Muscle layer of duodenum (tissue), 2 donors: ENCODE data around the gene OGN.

Source experiments
- H3K27ac ChIP-seq: one replicate; pipeline ENCODE4 v1.7.0; 2013; ENCODE audit warnings: mild to moderate bottlenecking, low read length
- H3K27me3 ChIP-seq: one replicate; pipeline ENCODE4 v1.7.0; 2013; ENCODE audit warnings: low read depth, mild to moderate bottlenecking, control low read depth, low read length
- H3K36me3 ChIP-seq, 2 donors: one replicate each; pipeline ENCODE4 v1.7.0; 2013; ENCODE audit warnings: low read length in 2 of 2, control low read depth in 1 of 2, mild to moderate bottlenecking in 1 of 2; ENCODE audit not compliant: insufficient read depth in 2 of 2, control insufficient read depth in 1 of 2
- H3K4me1 ChIP-seq, 2 donors: one replicate each; pipeline ENCODE4 v1.7.0; 2013; ENCODE audit warnings: low read length in 2 of 2, mild to moderate bottlenecking in 2 of 2, control low read depth in 1 of 2, moderate library complexity in 1 of 2; ENCODE audit not compliant: insufficient read depth in 2 of 2, control insufficient read depth in 1 of 2
- H3K4me3 ChIP-seq, 2 donors: one replicate each; pipeline ENCODE4 v1.7.0; 2013; ENCODE audit warnings: low read length in 2 of 2, low read depth in 1 of 2, mild to moderate bottlenecking in 1 of 2
- H3K9me3 ChIP-seq, 2 donors: one replicate each; pipeline ENCODE4 v1.7.0; 2013; ENCODE audit warnings: low read length in 2 of 2, control low read depth in 1 of 2, mild to moderate bottlenecking in 1 of 2; ENCODE audit not compliant: control insufficient read depth in 1 of 2
- donor health status: healthy.

The OGN gene

GRCh38 chr9:92378865-92379560 lies 25.4 kb downstream of the OGN start:
- Histone ChIP-seq H3K4me3 (no peak overlapping the region), H3K27me3 (no peaks in the 10 kb centered on the region), H3K4me1 (no peaks in the 10 kb centered on the region), H3K27ac (no peak overlapping the region), H3K36me3 (no peaks in the 10 kb centered on the region), H3K9me3 (no peaks in the 10 kb centered on the region)

- Histone ChIP-seq H3K4me3 (no peak overlapping the region), H3K9me3 (no peaks in the 10 kb centered on the region), H3K36me3 (no peaks in the 10 kb centered on the region), H3K4me1 (no peaks in the 10 kb centered on the region), H3K27ac (no peak overlapping the region), H3K27me3 (no peaks in the 10 kb centered on the region)
Measured at GRCh38 chr9:92377876-92378275, 26.5 kb downstream of the OGN start.

- H3K9me3 ChIP-seq = no peaks in the 10 kb centered on the region
- no peaks in the 10 kb centered on the region for H3K27me3 ChIP-seq
- no peaks in the 10 kb centered on the region for H3K4me1 ChIP-seq
- H3K36me3 ChIP-seq = no peaks in the 10 kb centered on the region
- H3K27ac ChIP-seq = no peak overlapping the region
- H3K4me3 ChIP-seq = no peak overlapping the region
Measured at GRCh38 chr9:92373167-92373566, 31.2 kb downstream of the OGN start.

- Histone ChIP-seq H3K9me3 (no peaks in the 10 kb centered on the region), H3K4me3 (no peak overlapping the region)
Measured at GRCh38 chr9:92369075-92369474, 35.3 kb downstream of the OGN start.

GRCh38 chr9:92360083-92360482 lies 44.3 kb downstream of the OGN start:
- Histone ChIP-seq H3K9me3 (peaks cover 0 to 8% of the 10 kb centered on the region in 2 donors), H3K36me3 (no peaks in the 10 kb centered on the region), H3K4me1 (no peaks in the 10 kb centered on the region), H3K27me3 (no peaks in the 10 kb centered on the region), H3K27ac (no peak overlapping the region), H3K4me3 (no peak overlapping the region)

More at GRCh38 chr9:92369075-92369474, 35.3 kb downstream of the OGN start:
- H3K27ac ChIP-seq = no peak overlapping the region
- H3K4me1 ChIP-seq = no peaks in the 10 kb centered on the region
- no peaks in the 10 kb centered on the region for H3K27me3 ChIP-seq
- no peaks in the 10 kb centered on the region for H3K36me3 ChIP-seq

GRCh38 chr9:92359394-92359995 lies 44.9 kb downstream of the OGN start:
- H3K36me3 ChIP-seq = no peaks in the 10 kb centered on the region
- peaks cover 0 to 8% of the 10 kb centered on the region in 2 donors for H3K9me3 ChIP-seq
- H3K4me1 ChIP-seq = no peaks in the 10 kb centered on the region
- H3K4me3 ChIP-seq = no peak overlapping the region
- no peaks in the 10 kb centered on the region for H3K27me3 ChIP-seq
- no peak overlapping the region for H3K27ac ChIP-seq

- no peak overlapping the region for H3K4me3 ChIP-seq
- H3K27ac ChIP-seq = no peak overlapping the region
- H3K4me1 ChIP-seq = peaks cover 0 to 4% of the 10 kb centered on the region in 2 donors
- peaks cover 0 to 8% of the 10 kb centered on the region in 2 donors for H3K9me3 ChIP-seq
- H3K36me3 ChIP-seq = no peaks in the 10 kb centered on the region
- no peaks in the 10 kb centered on the region for H3K27me3 ChIP-seq
Measured at GRCh38 chr9:92353051-92353450, 51.3 kb downstream of the OGN start.

- no peak overlapping the region for H3K27ac ChIP-seq
- H3K4me3 ChIP-seq = no peak overlapping the region
- peaks cover 0 to 2% of the 10 kb centered on the region in 2 donors for H3K9me3 ChIP-seq
- peaks cover 0 to 4% of the 10 kb centered on the region in 2 donors for H3K4me1 ChIP-seq
- H3K36me3 ChIP-seq = no peaks in the 10 kb centered on the region
- H3K27me3 ChIP-seq = no peaks in the 10 kb centered on the region
Measured at GRCh38 chr9:92350740-92351133, 53.6 kb downstream of the OGN start.

GRCh38 chr9:92349771-92350739 lies 54.3 kb downstream of the OGN start:
- Histone ChIP-seq H3K4me3 (no peak overlapping the region), H3K36me3 (no peaks in the 10 kb centered on the region), H3K9me3 (no peaks in the 10 kb centered on the region), H3K27ac (peak overlapping the region; percentile 35), H3K27me3 (no peaks in the 10 kb centered on the region), H3K4me1 (peaks cover 0 to 4% of the 10 kb centered on the region in 2 donors)

GRCh38 chr9:92345582-92345981 lies 58.8 kb downstream of the OGN start:
- Histone ChIP-seq H3K27ac (no peak overlapping the region), H3K9me3 (no peaks in the 10 kb centered on the region), H3K36me3 (no peaks in the 10 kb centered on the region), H3K4me1 (peaks cover 0 to 8% of the 10 kb centered on the region in 2 donors), H3K4me3 (no peak overlapping the region), H3K27me3 (no peaks in the 10 kb centered on the region)

GRCh38 chr9:92342825-92343488 lies 61.4 kb downstream of the OGN start:
- H3K27me3 ChIP-seq = no peaks in the 10 kb centered on the region
- H3K27ac ChIP-seq = no peak overlapping the region
- H3K36me3 ChIP-seq = peaks cover 0 to 7% of the 10 kb centered on the region in 2 donors
- H3K9me3 ChIP-seq = no peaks in the 10 kb centered on the region
- no peak overlapping the region for H3K4me3 ChIP-seq
- H3K4me1 ChIP-seq = peaks cover 0 to 8% of the 10 kb centered on the region in 2 donors
